HG03025 (cell line): ENCODE measurements around the gene UBA7.
"Not testable (repeated sequence)": the region's sequence is repeated elsewhere in the genome, so short reads cannot be mapped to it uniquely, and the experiment has no call there.

Experiments used
- ATAC-seq: cut with Tn5 transposase; IDR thresholded peaks from one replicate; pipeline ENCODE4 v1.9.1; 2021; ENCODE audit warnings: mild to moderate bottlenecking, moderate library complexity; ENCODE audit not compliant: unreplicated experiment, low FRiP score

UBA7 gene, protein sequence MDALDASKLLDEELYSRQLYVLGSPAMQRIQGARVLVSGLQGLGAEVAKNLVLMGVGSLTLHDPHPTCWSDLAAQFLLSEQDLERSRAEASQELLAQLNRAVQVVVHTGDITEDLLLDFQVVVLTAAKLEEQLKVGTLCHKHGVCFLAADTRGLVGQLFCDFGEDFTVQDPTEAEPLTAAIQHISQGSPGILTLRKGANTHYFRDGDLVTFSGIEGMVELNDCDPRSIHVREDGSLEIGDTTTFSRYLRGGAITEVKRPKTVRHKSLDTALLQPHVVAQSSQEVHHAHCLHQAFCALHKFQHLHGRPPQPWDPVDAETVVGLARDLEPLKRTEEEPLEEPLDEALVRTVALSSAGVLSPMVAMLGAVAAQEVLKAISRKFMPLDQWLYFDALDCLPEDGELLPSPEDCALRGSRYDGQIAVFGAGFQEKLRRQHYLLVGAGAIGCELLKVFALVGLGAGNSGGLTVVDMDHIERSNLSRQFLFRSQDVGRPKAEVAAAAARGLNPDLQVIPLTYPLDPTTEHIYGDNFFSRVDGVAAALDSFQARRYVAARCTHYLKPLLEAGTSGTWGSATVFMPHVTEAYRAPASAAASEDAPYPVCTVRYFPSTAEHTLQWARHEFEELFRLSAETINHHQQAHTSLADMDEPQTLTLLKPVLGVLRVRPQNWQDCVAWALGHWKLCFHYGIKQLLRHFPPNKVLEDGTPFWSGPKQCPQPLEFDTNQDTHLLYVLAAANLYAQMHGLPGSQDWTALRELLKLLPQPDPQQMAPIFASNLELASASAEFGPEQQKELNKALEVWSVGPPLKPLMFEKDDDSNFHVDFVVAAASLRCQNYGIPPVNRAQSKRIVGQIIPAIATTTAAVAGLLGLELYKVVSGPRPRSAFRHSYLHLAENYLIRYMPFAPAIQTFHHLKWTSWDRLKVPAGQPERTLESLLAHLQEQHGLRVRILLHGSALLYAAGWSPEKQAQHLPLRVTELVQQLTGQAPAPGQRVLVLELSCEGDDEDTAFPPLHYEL

DNA sequence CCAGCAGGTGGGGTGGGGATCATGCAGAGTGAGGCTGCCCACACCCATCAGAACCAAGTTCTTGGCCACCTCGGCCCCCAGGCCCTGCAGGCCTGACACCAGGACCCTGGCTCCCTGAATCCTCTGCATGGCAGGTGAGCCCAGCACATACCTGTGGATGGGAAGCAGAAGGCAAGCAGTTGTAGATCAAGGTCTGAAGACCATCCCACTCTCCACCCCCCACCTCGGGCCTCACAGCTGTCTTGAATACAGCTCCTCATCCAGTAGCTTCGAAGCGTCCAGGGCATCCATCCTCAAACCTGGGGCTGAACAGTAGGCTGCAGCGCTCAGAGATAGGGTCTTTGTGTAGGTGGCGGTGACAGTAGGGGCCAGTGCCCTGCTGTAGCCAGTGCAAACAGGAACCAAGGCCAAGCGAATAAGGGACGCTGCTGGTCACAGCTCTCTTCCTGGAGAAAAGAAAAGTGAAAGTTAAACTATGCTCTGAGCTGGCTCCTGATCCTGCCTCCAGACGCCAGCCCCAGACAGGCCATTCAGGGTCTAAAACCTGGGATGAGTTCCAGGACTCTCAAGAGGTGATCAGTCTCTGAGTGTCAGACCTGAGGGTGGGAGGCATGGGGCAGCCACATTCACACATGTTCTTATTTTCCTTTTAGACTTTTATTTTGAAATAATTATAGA lies at the start of gene UBA7:
TSS of gene UBA7 (minus strand) at position 457 of the 678 bp plus-strand sequence. CDS start at position 291, 166 bp downstream.
- ATAC-seq, result no peak

DNA sequence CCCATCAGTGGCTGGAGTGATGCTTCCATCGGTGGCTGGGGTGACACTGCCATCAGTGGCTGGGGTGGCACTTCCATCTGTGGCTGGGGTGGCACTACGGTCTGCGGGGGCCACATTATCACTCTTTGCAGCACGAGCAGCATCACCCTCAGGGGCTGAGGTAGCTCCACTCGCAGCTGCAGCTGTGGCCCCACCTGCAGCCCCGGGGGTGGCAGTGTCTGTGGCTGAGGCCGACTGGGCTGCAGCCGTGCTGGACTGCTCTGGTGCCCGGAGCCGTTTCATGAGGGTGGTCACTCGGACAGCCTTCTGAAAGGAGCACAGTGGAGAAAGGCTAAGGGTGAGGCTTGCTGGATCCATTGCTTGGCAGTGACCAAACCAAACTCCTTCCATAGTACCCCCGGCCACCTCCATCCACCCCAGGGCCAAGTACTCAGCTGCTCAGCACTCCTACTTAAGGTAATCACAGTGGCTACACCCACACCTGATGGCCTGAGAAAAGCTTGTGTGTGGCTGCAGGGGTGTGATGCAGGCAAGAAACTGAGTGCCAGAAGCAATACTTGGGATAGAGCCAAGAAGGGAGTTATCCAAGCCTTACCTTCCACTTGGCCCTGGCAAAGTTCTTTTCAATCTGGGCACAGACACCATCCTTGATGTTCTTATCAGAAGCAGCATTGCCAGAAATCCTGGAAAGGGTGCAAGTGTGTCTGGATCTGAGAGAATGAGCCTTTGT lies 46.0 kb upstream of the UBA7 start:
- ATAC-seq, result no peak

DNA sequence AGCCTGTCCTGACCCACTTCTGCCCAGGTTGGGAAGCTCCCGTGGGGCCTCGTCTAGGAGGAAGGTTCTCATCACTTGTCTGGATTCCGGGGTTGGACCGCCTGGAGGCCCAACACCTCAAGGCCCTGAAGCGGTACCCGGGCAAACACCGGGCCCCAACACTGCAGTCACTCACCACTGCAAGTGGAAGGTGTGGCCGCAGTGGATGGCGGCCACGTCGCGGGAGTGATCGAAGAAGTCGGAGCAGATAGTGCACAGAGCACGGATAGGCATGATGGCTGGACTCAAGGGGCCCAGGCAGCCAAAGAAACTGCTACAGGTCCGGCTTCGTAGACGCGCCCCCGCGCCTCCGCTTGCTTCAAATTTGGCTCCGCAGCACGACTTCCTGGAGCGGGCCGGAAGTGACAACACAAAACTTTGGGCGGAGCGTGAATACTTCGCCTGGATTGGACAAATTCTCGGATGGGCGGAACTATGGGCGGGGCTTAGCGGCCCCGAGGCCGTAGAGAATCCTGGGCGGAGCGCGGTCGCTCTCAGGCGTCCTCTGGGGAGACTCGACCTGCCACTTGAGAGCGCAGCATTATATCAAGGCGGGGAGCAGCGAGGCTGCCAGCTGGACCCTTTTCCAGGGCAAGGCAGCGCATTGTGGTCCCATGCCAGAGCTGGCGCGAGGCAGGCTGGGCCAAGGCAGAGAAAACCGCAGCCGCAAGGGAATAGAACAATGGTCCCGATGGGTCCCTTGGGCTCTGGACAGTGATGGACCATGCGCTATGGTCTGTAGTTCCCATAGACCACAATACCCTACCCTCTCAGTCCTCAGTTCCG lies 42.6 kb upstream of the UBA7 start, which contains the start of gene TRAIP:
TSS of gene TRAIP (minus strand) at position 384 of the 825 bp plus-strand sequence. CDS start at position 273, 111 bp downstream.
- ATAC-seq, result peak; percentile 88

DNA sequence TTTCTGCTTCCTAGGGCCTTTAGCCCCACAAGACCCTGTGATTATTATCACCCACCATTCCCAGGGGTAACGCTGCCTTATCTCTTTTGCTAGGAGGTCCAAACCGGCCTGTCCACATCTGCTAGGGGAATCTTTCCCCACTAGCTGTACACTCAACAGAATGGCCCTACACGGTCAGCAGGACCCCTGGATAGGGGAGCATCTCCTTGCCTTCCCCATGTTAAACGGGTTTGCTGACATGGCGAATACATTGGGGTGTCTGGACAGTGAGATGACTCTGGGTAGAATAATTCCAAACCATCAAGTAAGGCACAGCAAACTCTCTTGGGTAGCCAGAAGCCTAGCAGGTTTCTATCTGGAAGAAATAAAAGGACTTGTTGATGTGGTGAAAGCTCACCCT lies 41.9 kb upstream of the UBA7 start:
- ATAC-seq, result no peak

DNA sequence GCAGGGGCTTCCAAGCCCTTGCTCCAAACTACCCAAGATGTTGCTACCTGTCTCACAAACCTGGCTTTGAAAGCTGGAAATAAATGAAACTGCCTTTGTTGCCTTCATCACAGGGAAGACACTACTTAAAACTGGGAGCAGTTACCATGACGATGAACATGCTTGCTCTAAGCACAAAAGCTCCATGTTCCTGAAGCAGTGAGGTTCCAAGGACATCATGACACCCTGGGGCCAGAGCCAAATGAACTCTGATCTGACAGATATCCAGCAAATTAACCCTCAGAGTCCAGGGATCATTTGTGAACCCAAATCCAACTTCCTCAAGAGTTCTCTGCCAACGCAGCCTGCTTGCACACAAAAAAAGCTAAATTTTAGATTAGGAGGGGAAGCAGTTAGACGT lies 31.9 kb upstream of the UBA7 start:
- no peak for ATAC-seq

DNA sequence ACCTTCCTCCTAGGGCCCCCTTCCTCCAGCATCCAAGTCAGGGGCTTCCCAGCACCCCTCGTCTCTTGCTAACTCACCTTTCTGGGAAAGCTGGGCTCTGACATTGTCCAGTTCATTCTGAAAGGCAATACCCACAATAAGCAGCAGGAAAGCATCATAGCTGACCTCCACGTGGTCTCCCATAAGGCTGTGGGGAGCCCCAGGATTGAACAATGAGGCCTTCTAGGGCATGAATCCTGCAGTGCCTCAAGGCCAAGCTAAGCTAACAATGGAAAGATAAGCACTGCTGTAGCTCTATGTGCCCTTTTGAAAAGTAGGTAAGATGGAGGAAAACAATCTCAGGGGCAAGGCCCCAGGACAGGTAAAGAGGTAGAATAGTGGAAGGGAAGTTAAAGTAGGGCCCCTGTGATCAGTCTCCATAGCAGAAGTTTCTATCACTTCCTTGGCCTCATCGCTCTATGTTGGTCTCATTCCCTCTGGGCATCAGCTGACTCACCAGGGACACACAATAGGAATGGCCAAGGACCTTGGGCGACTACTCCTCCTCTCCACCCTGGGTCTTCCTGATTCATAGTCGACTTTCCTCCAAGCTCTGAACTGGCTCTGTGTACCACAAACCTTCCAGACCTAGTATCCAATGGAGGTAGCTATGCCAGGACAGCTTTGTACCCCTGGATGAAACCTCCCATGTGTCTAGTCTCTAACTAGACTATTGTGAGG lies 30.9 kb upstream of the UBA7 start:
- no peak for ATAC-seq

DNA sequence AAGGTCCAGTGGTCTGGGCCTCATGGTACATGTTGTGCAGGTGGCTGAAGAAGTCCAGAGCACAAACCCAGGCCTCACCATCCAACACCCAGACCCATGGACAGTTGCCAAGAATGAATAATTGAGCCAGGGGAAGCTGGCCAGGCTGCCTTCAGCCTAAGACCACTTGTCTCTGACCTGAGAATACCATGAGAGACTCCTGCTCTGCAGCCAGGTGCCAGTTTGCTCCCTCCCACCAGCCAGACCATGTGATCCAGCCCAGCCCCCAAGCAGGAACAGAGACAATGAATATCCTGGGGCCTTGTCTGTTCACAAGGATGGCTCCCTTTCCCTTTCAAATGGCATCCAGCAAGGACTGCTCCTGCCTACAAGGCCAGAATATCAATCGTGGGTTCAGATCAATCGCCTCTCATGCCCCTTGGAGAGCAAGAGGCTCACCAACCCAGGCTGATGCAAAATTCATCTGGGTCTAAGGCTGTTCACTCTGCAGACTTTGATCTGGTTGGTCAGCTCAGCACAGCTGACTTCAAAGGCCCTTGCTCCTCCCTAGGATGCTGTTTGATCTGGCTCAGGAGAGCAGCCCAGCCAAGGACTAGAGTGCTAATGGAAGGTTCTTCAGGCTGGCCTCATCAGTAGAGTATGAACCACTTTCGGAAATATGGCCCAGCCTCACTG lies 29.2 kb upstream of the UBA7 start:
- no peak for ATAC-seq

DNA sequence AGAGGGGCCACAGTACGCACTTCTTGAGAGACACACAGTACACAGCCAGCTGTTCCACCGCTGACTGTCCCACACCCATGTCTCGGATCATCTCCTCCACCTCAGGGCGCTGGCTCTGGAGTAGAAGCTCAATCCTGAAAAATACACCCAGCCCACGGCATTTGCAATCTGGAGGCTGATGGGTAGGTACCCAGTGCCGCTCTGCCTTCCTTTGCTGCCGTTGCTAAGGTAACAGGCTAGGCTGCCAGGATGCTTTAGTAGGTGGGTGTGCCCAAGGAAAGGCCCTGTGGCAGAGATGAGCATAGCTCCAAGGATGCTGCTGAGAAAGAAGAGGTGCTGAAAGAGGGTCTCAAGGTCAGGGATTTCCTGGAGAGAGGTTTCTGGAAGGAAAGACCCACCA lies 28.1 kb upstream of the UBA7 start:
- ATAC-seq, result no peak

DNA sequence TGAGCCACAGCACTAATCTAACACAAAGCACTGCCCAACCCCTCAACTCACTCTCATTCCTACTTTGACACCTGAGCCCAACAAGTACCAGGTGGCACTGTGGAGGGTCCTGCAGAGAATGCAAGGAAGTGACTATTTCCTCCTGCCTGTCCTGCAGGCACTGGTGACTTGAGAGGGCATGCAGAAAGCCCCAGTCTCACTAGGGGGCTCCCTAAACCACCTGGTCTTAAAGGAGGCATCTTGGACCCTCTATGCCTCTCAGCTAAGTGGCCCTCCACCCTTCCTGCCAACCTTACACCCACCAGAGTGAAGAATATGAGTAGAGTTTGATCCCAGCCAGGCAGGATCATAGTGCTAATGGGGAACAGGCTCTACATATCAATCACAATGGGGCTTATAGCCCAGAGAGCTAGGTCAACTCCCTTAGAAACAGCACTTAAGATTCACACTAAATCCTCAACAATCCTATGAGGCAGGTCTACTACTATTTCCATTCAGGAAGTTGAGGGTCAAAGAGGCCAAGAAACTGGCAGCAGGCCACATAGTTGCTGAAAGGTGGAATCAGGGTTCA lies 27.5 kb upstream of the UBA7 start:
- no peak for ATAC-seq

DNA sequence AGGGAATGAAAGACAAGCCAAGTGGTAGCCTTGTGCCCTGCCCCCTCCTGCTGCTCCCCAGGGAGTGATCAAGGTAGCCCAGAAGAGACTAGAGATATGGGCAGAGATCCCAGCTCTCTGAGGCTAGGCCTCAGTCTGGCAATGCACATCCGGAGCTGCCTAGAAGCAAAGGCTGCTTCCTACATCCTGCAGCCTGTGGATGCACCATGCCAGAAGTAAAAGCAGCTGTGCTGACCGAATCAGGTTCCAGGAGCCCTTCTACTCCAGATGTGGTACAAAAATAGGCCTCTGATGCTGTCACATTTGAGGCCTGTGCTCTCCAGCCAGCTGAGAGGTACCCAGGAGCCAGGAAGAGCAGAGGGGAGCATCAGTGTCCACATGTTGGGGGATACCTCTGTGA lies 26.6 kb upstream of the UBA7 start:
- ATAC-seq, result no peak

DNA sequence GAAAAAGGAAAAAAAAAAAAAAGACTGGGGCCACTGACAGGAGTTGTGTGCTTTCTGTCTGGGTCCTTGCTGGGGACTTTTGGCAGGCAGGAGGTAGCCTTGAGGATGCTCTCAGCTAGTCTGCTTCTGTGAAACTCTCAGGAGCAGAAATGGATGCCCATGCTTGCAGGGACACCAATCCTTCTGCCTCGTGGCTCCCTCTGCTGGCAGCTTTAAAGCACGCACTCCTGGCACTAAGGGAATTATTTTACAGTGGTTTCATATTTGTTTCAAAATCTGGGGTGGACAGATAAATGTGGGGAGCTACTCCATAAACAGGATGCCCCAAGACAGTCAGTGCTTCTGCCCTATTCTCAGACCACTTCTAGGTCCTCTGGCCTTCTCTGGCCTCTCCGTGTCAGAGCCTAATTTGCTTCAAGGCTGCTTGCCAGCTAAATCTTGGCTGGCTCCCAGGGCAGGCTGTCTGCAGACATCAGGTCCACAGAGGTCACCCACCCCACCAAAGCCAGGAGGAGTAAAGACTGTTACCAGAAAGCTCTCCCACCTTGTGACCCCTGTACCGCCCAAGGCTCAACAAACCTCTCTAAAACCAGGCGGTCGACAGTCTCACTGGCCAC lies 25.5 kb upstream of the UBA7 start:
- no peak for ATAC-seq

DNA sequence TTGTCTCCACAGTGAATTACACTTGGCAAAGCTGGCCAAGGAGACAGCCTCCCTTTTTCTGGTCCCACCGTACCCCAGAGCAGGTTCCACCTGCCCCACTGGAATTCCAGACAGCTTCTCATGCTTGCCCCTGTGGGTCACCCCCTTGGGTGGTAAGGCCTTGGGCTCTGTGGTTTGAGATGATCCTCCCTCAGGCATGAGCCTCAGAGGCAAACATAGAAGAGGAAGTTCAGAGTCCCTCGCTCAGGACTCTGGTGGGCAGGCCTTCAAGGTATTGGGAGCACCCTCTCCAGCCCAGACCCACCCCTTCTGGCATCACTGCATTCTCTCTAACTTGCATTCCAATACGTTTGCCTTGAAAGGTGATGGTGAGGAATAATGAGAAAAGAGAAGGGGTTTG lies 17.6 kb upstream of the UBA7 start:
- no peak for ATAC-seq

DNA sequence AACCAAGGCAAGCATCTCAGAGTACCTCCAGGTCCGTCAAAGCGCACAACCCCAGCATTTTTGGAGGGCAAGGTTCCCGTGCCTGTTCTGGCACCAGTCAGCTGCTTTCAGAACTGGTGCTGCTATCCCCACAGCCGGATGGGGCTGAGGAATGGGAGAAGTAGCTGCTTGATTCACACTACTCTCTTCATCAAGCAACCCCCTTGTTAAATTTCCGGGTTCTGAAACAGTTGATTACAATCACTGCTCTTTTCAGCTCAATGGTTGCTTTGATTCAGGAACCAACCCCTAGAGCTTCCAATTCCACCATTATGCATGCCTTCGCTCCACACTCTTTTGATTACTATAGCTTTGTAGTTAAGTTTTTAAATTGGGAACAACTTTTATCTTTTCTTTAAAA lies 12.3 kb upstream of the UBA7 start:
- ATAC-seq, result no peak

DNA sequence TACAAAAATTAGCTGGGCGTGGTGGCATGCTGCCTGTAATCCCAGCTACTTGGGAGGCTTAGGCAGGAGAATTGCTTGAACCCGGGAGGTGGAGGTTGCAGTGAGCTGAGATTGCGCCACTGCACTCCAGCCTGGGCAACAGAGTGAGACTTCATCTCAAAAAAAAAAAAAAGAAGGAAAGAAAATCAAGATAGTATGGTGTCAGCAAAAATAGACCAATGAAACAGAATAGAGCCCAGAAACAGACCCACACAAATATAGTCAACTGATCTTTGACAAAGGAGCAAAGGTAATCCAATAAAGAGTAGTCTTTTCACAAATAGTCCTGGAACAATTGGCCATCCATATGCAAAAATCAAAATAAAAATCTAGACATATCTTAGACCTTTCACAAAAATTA lies 9.4 kb upstream of the UBA7 start:
- ATAC-seq, result not testable (repeated sequence)

DNA sequence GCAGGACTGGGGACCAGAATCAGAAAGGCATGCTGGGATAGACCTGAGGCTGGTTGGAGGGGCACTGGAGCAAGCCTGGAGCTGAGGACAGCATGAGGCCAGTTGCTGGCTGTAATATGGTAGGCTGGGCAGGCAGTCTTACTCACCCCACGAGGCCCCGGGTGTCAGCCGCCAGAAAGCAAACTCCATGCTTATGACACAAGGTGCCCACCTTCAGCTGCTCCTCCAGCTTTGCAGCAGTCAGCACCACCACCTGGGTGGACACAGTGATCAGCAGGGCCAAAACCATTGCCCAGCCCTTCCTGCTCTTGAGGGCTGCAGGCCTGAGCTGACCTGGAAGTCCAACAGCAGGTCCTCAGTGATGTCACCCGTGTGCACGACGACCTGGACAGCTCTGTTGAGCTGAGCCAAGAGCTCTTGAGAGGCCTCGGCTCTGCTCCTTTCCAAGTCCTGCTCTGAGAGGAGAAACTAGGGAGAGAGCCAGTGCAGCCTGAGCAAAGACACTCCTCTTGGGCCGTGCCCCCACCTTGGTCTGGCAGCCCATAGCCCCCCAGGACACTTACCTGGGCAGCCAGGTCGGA lies 747 bp downstream of the UBA7 start:
- ATAC-seq, result no peak

DNA sequence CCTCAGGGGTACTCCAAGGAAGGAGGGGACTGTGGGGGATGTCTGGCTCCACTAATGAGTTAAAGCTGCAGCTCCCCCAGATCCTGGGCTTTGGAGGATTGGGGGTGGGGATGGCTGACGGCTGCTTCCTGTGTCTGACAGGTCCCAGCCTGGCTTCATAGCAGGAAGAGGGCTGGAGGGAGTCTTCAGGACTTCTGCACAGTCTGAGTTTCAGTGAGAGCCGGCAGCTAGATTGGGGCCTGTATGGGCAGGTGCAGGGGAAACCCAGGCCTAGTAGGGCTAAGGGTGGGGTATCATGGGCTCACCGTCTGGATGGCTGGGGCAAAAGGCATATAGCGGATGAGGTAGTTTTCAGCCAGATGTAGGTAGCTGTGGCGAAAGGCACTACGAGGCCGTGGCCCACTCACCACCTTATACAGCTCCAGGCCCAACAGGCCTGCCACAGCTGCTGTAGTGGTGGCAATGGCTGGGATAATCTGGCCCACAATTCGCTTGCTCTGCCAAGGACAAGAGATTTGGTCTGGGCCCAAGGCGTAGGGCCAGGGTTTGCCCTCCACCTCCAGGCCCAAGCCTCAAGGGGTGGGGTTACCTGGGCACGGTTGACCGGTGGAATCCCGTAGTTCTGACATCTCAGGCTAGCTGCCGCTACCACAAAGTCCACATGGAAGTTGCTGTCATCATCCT lies 6.2 kb downstream of the UBA7 start:
- no peak for ATAC-seq
